Breast epithelium (tissue), 4 donors: ENCODE measurements around the gene SPTBN5. TPM values are rescaled to one million over a fixed set of nuclear protein-coding genes. Genes with fewer than 3 reads are reported as not detected.

Experiments
- DNase-seq, 2 donors: peaks; one replicate each; pipeline ENCODE4 v3.0.0-alpha.2; 2019; ENCODE audit warnings: low spot score in 2 of 2
- H3K27ac ChIP-seq, 2 donors: fragments of 200-600 bp; sonication (generic) in 1 of 2; one replicate each; pipeline ENCODE4 v1.5.1; 2016 to 2019; ENCODE audit warnings: mild to moderate bottlenecking in 1 of 2
- H3K27me3 ChIP-seq, 2 donors: fragments of 200-600 bp; sonication (generic) in 1 of 2; one replicate each; pipeline versions ENCODE4 v1.5.1 to v1.6.0; 2017 to 2019; ENCODE audit warnings: control low read depth in 1 of 2, mild to moderate bottlenecking in 1 of 2
- H3K36me3 ChIP-seq: fragments of 200-600 bp; one replicate; pipeline ENCODE4 v1.5.1; 2019
- H3K4me1 ChIP-seq, 2 donors: fragments of 200-600 bp; sonication (generic); one replicate each; pipeline ENCODE4 v1.5.1; 2016 to 2019; ENCODE audit warnings: control low read depth in 1 of 2
- H3K4me3 ChIP-seq, 3 donors: fragments of 200-600 bp; sonication (generic); 1 replicate in 2 of 3; 2 replicates in 1 of 3; pipeline ENCODE4 v1.5.1; 2016 to 2019; ENCODE audit warnings: mild to moderate bottlenecking in 3 of 3, moderate library complexity in 2 of 3
- H3K9me3 ChIP-seq, 2 donors: fragments of 200-600 bp; sonication (generic) in 1 of 2; one replicate each; pipeline ENCODE4 v1.5.1; 2016 to 2019; ENCODE audit warnings: control low read depth in 1 of 2
- CTCF ChIP-seq, 3 donors: fragments of 450-650 bp; IDR thresholded peaks; one replicate each; pipeline ENCODE4 v1.5.1; 2016 to 2017; ENCODE audit warnings: antibody characterized with exemption in 3 of 3, mild to moderate bottlenecking in 3 of 3, moderate library complexity in 3 of 3
- POLR2A ChIP-seq: fragments of 450-650 bp; IDR thresholded peaks from one replicate; pipeline ENCODE4 v1.6.1; 2016; ENCODE audit warnings: antibody characterized with exemption, mild to moderate bottlenecking, moderate library complexity
- POLR2AphosphoS5 ChIP-seq, 3 donors: sonication (generic); formaldehyde crosslinking; IDR thresholded peaks; one replicate each; pipeline ENCODE4 v1.6.1; 2017; ENCODE audit warnings: antibody characterized with exemption in 3 of 3
- intact Hi-C: fragments of 100-400 bp; cut with DNase I; formaldehyde crosslinking; loops from one replicate; pipeline ENCODE4 v1.15.1; 2023; ENCODE audit warnings: low total_unique reads
- total RNA-seq, 3 donors: library from RNA; depleted of rRNA; stranded (reverse); fragments of >200 nt; gene quantifications; one replicate each; pipeline ENCODE4 v1.1.0, GENCODE V29; 2016

SPTBN5 gene
- total RNA-seq, 3 donors from 2014 or later, result 0.16 to 2.3 (median 2.0) TPM

- DNase-seq, result no peak
- intact Hi-C loops, result no loop called here
These were observed 26.2 kb upstream of the SPTBN5 start for GRCh38 chr15:41919954-41920538.

GRCh38 chr15:41919201-41919820, 25.5 kb upstream of the SPTBN5 start:
- no peak overlapping the region for H3K4me3 ChIP-seq
- no peaks in the 10 kb centered on the region for H3K36me3 ChIP-seq
- H3K27me3 ChIP-seq, result no peaks in the 10 kb centered on the region
- no peaks in the 10 kb centered on the region for H3K4me1 ChIP-seq
- H3K9me3 ChIP-seq, result no peaks in the 10 kb centered on the region
- peak overlapping the region; percentile 44 to 48 for H3K27ac ChIP-seq
- no peak for TF ChIP-seq POLR2AphosphoS5 (IDR thresholded peaks at IDR 0.05)
- TF ChIP-seq CTCF (IDR thresholded peaks at IDR 0.05), result no peak
- no peak for TF ChIP-seq POLR2A
- intact Hi-C loops, result no loop called here
- DNase-seq, result no peak

More at GRCh38 chr15:41919954-41920538, 26.2 kb upstream of the SPTBN5 start:
- Histone ChIP-seq H3K27ac (peak overlapping the region in 1 of 2 donors; percentile 44), H3K4me1 (no peaks in the 10 kb centered on the region), H3K4me3 (no peak overlapping the region), H3K9me3 (no peaks in the 10 kb centered on the region), H3K36me3 (no peaks in the 10 kb centered on the region), H3K27me3 (no peaks in the 10 kb centered on the region)
- TF ChIP-seq CTCF (IDR thresholded peaks at IDR 0.05), result no peak
- peak in 1 of 3 donors; percentile 22 for TF ChIP-seq POLR2AphosphoS5 (IDR thresholded peaks at IDR 0.05)
- no peak for TF ChIP-seq POLR2A

- Histone ChIP-seq H3K9me3 (no peaks in the 10 kb centered on the region), H3K27ac (peak overlapping the region in 1 of 2 donors; percentile 28), H3K4me1 (no peaks in the 10 kb centered on the region), H3K4me3 (no peak overlapping the region), H3K27me3 (no peaks in the 10 kb centered on the region), H3K36me3 (no peaks in the 10 kb centered on the region)
- TF ChIP-seq CTCF (IDR thresholded peaks at IDR 0.05), result no peak
- TF ChIP-seq POLR2A, result no peak
- no peak for TF ChIP-seq POLR2AphosphoS5 (IDR thresholded peaks at IDR 0.05)
- intact Hi-C loops, result no loop called here
- no peak for DNase-seq
These were observed 24.8 kb upstream of the SPTBN5 start for GRCh38 chr15:41918506-41919126.

GRCh38 chr15:41917767-41918430, 24.0 kb upstream of the SPTBN5 start:
- Histone ChIP-seq H3K27me3 (no peaks in the 10 kb centered on the region), H3K27ac (peak overlapping the region; percentile 56 to 74), H3K4me1 (no peaks in the 10 kb centered on the region), H3K36me3 (no peaks in the 10 kb centered on the region), H3K9me3 (no peaks in the 10 kb centered on the region), H3K4me3 (no peak overlapping the region)
- peak in 1 of 2 donors; percentile 51 for DNase-seq
- intact Hi-C loops, result no loop called here
- TF ChIP-seq POLR2A (no peak), POLR2AphosphoS5 (IDR thresholded peaks at IDR 0.05) (peak in 1 of 3 donors; percentile 35)

GRCh38 chr15:41915255-41915994, 21.6 kb upstream of the SPTBN5 start:
- Histone ChIP-seq H3K36me3 (no peaks in the 10 kb centered on the region), H3K9me3 (no peaks in the 10 kb centered on the region), H3K4me3 (no peak overlapping the region), H3K27ac (peak overlapping the region; percentile 60 to 74), H3K27me3 (no peaks in the 10 kb centered on the region), H3K4me1 (no peaks in the 10 kb centered on the region)
- intact Hi-C loops, result no loop called here
- no peak for TF ChIP-seq POLR2A
- TF ChIP-seq CTCF (IDR thresholded peaks at IDR 0.05), result no peak
- no peak for TF ChIP-seq POLR2AphosphoS5 (IDR thresholded peaks at IDR 0.05)
- no peak for DNase-seq
